Choroid plexus epithelial cell (primary cell): ENCODE measurements around the gene MRPS33.
"Not testable (repeated sequence)": the region's sequence is repeated elsewhere in the genome, so short reads cannot be mapped to it uniquely, and the experiment has no call there.

Experiments used
- DNase-seq: peaks from one replicate; pipeline ENCODE4 v3.0.0-alpha.2; 2010; ENCODE audit warnings: low read depth
- H3K4me3 ChIP-seq: 2 replicates; pipeline ENCODE4 v1.5.1; 2011; ENCODE audit warnings: low read depth, mild to moderate bottlenecking, control low read depth, low read length, moderate library complexity
- TF ChIP-seq, protein P1 (sequence below): conservative IDR thresholded peaks from 2 replicates; pipeline ENCODE4 v1.5.1; 2011; ENCODE audit warnings: low read depth, mild to moderate bottlenecking, control low read depth, inconsistent platforms, low read length, moderate library complexity

The MRPS33 gene

DNA sequence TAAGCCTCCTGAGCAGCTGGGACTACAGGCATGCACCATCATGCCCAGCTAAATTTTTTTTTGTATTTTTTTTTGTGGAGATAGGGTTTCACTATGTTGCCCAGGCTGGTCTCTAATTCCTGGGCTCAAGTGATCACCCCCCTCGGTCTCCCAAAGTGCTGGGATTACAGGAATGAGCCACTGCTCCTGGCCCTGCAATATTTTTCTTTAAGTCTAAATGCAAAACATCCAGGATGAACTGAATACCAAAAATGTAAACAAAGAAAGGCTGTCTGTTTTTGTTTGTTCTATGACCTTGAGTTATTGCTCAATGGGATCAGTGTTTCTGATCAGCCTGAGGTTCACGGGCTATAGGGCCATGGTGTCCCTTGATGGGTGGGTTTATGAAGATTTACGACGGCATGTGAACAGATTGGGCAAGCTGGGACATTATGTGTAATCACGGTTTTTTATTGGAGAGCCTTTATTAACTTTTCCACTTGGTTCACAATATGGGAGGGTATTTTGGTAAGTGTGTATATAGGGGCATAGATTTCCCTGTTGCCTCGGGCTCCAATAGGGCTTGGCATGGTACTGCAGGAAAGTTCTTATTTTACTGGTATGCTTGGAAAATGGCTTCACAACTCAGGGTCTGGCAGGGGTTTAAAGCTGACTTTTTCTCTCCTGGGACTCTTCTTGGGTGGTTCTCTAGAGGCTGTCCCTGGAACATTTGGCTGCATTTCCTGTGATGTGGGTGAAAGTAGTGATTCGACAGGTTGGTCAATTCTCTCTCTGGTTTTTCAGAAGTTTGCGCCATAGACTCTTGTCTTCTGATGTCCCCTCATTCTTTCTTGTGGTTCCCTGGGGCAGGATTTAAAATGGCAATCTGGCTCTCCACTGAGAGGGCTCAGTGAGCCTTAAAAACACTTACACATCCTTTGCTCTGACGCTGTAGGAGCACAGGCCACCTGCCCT lies 41.6 kb downstream of the MRPS33 start:
- TF ChIP-seq, protein P1, sequence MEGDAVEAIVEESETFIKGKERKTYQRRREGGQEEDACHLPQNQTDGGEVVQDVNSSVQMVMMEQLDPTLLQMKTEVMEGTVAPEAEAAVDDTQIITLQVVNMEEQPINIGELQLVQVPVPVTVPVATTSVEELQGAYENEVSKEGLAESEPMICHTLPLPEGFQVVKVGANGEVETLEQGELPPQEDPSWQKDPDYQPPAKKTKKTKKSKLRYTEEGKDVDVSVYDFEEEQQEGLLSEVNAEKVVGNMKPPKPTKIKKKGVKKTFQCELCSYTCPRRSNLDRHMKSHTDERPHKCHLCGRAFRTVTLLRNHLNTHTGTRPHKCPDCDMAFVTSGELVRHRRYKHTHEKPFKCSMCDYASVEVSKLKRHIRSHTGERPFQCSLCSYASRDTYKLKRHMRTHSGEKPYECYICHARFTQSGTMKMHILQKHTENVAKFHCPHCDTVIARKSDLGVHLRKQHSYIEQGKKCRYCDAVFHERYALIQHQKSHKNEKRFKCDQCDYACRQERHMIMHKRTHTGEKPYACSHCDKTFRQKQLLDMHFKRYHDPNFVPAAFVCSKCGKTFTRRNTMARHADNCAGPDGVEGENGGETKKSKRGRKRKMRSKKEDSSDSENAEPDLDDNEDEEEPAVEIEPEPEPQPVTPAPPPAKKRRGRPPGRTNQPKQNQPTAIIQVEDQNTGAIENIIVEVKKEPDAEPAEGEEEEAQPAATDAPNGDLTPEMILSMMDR, result no peak
- no peak overlapping the region for H3K4me3 ChIP-seq
- DNase-seq, result no peak

DNA sequence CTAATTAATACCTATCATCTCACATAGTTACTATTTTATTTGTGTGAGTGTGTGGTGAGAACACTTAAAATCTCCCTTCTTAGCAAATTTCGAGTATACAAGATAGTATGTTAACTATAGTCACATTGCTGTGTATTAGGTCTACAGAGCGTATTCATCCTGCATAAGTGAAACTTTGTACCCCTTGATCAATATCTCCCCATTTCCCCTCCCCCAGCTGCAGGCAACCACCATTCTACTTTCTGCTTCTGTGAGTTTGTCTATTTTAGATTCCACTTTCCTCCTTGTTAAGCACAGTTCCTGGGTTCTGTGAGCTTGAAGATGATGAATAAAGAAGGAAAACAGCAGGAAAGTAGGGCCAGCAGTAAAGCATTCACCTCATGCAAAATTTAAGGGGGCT lies 42.4 kb downstream of the MRPS33 start:
- TF ChIP-seq, protein P1, result no peak
- no peak for DNase-seq
- no peak overlapping the region for H3K4me3 ChIP-seq

DNA sequence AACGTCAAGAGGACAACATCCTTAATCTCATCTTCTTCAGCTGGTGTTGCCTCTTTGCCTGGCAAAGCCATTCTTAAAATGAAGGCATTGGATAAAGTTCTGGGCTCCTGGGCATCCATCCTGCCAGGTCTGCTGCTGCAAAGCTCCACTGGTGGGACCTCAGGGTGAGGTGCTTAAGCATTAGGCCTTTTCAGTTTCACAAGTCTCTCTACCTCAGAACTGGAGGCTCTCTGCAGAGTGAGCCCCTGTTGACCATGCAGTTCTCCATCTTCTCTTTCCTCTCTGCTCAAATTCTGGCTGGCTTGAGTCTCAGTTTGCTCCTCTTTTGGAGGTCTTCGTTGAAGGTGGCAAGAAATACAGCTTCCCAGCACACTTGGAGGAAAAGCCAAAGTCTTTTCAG lies 47.3 kb downstream of the MRPS33 start:
- TF ChIP-seq, protein P1, result no peak
- no peak for DNase-seq
- no peak overlapping the region for H3K4me3 ChIP-seq

DNA sequence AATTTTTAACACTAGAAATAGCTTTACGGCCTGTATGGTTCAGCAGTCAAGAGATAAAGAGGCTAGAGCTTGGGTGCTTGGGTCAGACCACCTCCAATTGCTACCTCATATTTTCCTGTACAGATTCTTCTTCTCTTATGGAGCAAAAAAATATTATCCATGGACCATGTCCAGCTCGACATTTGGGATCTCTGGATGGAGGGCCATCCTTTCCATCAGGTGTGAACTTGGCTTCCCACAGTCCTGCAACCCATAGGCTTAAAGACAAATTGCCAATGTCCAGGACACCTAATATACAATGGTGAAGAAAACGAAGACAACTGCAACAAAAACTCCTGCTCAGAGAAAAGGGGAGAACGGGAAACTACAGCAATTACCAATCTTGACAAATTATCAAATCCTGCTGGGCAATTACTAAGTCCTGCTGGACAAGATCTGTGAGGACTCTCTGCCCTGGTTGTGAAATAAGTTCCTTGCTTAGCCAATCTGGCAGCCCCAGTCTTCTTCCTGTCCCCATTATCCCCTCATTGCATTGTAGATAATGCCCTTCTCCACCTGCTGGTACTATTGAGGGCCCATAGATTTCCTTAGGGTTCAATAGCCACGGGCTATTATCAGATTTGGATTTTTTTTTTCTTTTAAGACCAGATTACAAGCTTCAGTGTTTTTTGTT lies 48.1 kb downstream of the MRPS33 start:
- TF ChIP-seq, protein P1, result no peak
- no peak overlapping the region for H3K4me3 ChIP-seq
- no peak for DNase-seq

DNA sequence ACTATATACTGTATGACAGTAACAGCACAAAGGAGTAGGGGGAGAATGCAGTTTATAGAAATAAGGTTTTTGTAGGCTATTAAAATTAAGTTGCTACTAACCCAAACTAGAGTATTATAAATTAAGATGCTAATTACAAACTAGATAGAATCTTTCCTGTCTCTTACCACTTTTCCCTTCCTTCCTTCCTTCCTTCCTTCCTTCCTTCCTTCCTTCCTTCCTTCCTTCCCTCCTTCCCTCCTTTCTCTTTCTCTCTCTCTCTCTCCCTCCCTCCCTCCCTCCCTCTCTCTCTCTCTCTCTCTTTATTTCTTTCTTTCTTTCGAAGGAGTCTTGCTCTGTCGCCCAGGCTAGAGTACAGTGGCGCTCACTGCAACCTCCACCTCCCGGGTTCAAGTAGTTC lies 53.6 kb downstream of the MRPS33 start:
- no peak for DNase-seq
- TF ChIP-seq, protein P1, result no peak
- H3K4me3 ChIP-seq, result no peak overlapping the region

DNA sequence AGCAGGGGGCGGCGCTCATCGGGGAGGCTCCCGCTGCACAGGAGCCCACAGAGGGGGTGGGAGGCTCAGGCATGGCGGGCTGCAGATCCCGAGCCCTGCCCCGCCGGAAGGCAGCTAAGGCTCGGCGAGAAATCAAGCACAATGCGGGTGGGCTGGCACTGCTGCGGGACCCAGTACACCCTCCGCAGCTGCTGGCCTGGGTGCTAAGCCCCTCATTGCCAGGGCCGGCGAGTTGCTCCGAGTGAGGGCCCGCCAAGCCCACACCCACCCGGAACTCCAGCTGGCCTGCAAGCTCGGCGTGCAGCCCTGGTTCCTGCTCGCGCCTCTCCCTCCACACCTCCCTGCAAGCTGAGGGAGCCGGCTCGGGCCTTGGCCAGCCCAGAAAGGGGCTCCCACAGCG lies 57.8 kb downstream of the MRPS33 start:
- not testable (repeated sequence) for DNase-seq, H3K4me3 ChIP-seq
